H1 (cell line): ENCODE data around the gene TXNDC11. TPM values are rescaled to one million over a fixed set of nuclear protein-coding genes. Genes with fewer than 3 reads are reported as not detected.

Experiments used
- CTCF ChIA-PET: fragments of 300-600 bp; sonication (Branson Sonifier 250); formaldehyde crosslinking; loops from one replicate; lab custom pipeline; 2021; ENCODE audit not compliant: partially characterized antibody; lab: Charles Lee
- POLR2A ChIA-PET: fragments of 300-600 bp; sonication (Branson Sonifier 250); formaldehyde crosslinking; loops from one replicate; lab custom pipeline; 2021; ENCODE audit warnings: inconsistent platforms; ENCODE audit not compliant: partially characterized antibody; lab: Charles Lee
- DNase-seq, 2 experiments: peaks; one replicate each; pipeline versions ENCODE4 v3.0.0 to v3.0.0-alpha.2; 2010 to 2022; ENCODE audit warnings: low spot score in 2 of 2, low read depth in 1 of 2, mixed read lengths in 1 of 2
- FAIRE-seq: peaks from 2 replicates; lab custom pipeline; 2011; peaks lifted over from hg19 to GRCh38; lab: Jason Lieb, UNC
- H2AFZ ChIP-seq: 2 replicates; pipeline ENCODE4 v1.8.1; 2012; ENCODE audit warnings: low read length, inconsistent platforms
- H2AK5ac ChIP-seq: 2 replicates; pipeline ENCODE4 v1.6.1; 2013; ENCODE audit warnings: low read depth, low read length
- H2BK120ac ChIP-seq: replicated peaks from 2 replicates; pipeline ENCODE3; 2013; ENCODE audit warnings: low read depth, low read length, inconsistent platforms
- H2BK12ac ChIP-seq: 2 replicates; pipeline ENCODE4 v1.6.1; 2013; ENCODE audit warnings: low read depth, low read length
- H2BK15ac ChIP-seq: 2 replicates; pipeline ENCODE4 v1.6.1; 2013; ENCODE audit warnings: low read length
- H2BK20ac ChIP-seq: 2 replicates; pipeline ENCODE4 v1.6.1; 2013; ENCODE audit warnings: low read length
- H2BK5ac ChIP-seq: 2 replicates; pipeline ENCODE4 v1.6.1; 2013; ENCODE audit warnings: low read depth, low read length
- H3K14ac ChIP-seq: 2 replicates; pipeline ENCODE4 v1.6.1; 2013; ENCODE audit warnings: inconsistent platforms; ENCODE audit not compliant: insufficient read length
- H3K18ac ChIP-seq: 2 replicates; pipeline ENCODE4 v1.6.1; 2013; ENCODE audit warnings: low read length; ENCODE audit errors: extremely low read depth
- H3K23ac ChIP-seq: 2 replicates; pipeline ENCODE4 v1.6.1; 2013; ENCODE audit warnings: inconsistent platforms; ENCODE audit not compliant: insufficient read length
- H3K23me2 ChIP-seq: 2 replicates; pipeline ENCODE4 v1.6.1; 2013; ENCODE audit warnings: low read depth, low read length
- H3K27ac ChIP-seq: 2 replicates; pipeline ENCODE4 v1.6.1; 2011; ENCODE audit warnings: low read depth, low read length, inconsistent platforms
- H3K27me3 ChIP-seq, 4 experiments: replicated peaks in 1 of 4; 1 replicate in 1 of 4; 2 replicates in 3 of 4; pipeline versions ENCODE4 v1.6.1 to v1.8.1; 2011 to 2013; ENCODE audit warnings: low read length in 3 of 4, mild to moderate bottlenecking in 3 of 4, inconsistent platforms in 2 of 4, mixed read lengths in 2 of 4, moderate library complexity in 1 of 4; ENCODE audit not compliant: control insufficient read depth in 3 of 4, insufficient read depth in 3 of 4; ENCODE audit errors: extremely low read depth in 1 of 4
- H3K36me3 ChIP-seq, 4 experiments: 2 replicates each; pipeline versions ENCODE4 v1.6.1 to v1.8.1; 2011 to 2013; ENCODE audit warnings: mild to moderate bottlenecking in 4 of 4, low read length in 3 of 4, moderate library complexity in 2 of 4, control low read depth in 1 of 4, inconsistent platforms in 1 of 4; ENCODE audit not compliant: insufficient read depth in 4 of 4, control insufficient read depth in 2 of 4
- H3K4ac ChIP-seq: replicated peaks from 2 replicates; pipeline ENCODE3; 2013; ENCODE audit warnings: low read length, low read depth, mixed read lengths, inconsistent platforms; ENCODE audit not compliant: insufficient read length
- H3K4me1 ChIP-seq, 4 experiments: replicated peaks in 1 of 4; 1 replicate in 1 of 4; 2 replicates in 3 of 4; pipeline versions ENCODE4 v1.6.1 to v1.8.1; 2011 to 2013; ENCODE audit warnings: low read length in 3 of 4, inconsistent platforms in 2 of 4, mixed read lengths in 1 of 4; ENCODE audit not compliant: insufficient read depth in 4 of 4, control insufficient read depth in 3 of 4
- H3K4me2 ChIP-seq, 2 experiments: 2 replicates each; pipeline versions ENCODE4 v1.6.1 to v1.8.1; 2011 to 2013; ENCODE audit warnings: low read depth in 2 of 2, low read length in 2 of 2, control low read depth in 1 of 2, inconsistent platforms in 1 of 2, mild to moderate bottlenecking in 1 of 2; ENCODE audit not compliant: insufficient read depth in 1 of 2
- H3K4me3 ChIP-seq, 4 experiments: fragments of 200-600, 300-600 bp in 1 of 4; sonication (generic), shearing (Covaris generic), sonication (Bioruptor Twin) in 1 of 4; 2 replicates each; pipeline versions ENCODE4 v1.5.1 to v1.8.1; 2011 to 2016; ENCODE audit warnings: low read length in 4 of 4, low read depth in 3 of 4, control low read depth in 2 of 4, inconsistent platforms in 2 of 4, mild to moderate bottlenecking in 2 of 4, mixed read lengths in 1 of 4, moderate library complexity in 1 of 4; ENCODE audit not compliant: insufficient read depth in 2 of 4; ENCODE audit errors: extremely low read depth in 1 of 4
- H3K56ac ChIP-seq: replicated peaks from 2 replicates; pipeline ENCODE3; 2013; ENCODE audit warnings: low read depth, mild to moderate bottlenecking, mixed read lengths, low read length, inconsistent platforms; ENCODE audit not compliant: insufficient read length
- H3K79me1 ChIP-seq: 2 replicates; pipeline ENCODE4 v1.6.1; 2013; ENCODE audit warnings: low read depth, low read length, control low read depth
- H3K79me2 ChIP-seq, 2 experiments: 2 replicates each; pipeline versions ENCODE4 v1.6.1 to v1.8.1; 2012 to 2013; ENCODE audit warnings: low read length in 2 of 2, mild to moderate bottlenecking in 2 of 2, inconsistent platforms in 1 of 2; ENCODE audit not compliant: insufficient read depth in 2 of 2, control insufficient read depth in 1 of 2
- H3K9ac ChIP-seq, 4 experiments: replicated peaks in 1 of 4; 1 replicate in 1 of 4; 2 replicates in 3 of 4; pipeline versions ENCODE4 v1.6.1 to v1.8.1; 2011 to 2013; ENCODE audit warnings: low read depth in 3 of 4, low read length in 3 of 4, control low read depth in 2 of 4, mild to moderate bottlenecking in 2 of 4, moderate library complexity in 2 of 4, inconsistent platforms in 1 of 4; ENCODE audit errors: extremely low read depth in 1 of 4
- H3K9me3 ChIP-seq, 2 experiments: 2 replicates each; pipeline versions ENCODE4 v1.6.1 to v1.8.1; 2012 to 2013; ENCODE audit warnings: mild to moderate bottlenecking in 2 of 2, moderate library complexity in 2 of 2, control low read depth in 1 of 2, inconsistent platforms in 1 of 2, low read depth in 1 of 2, low read length in 1 of 2, mixed read lengths in 1 of 2; ENCODE audit not compliant: insufficient read depth in 2 of 2
- H4K20me1 ChIP-seq, 2 experiments: replicated peaks in 1 of 2; 2 replicates each; pipeline versions ENCODE3 to v1.8.1; 2011 to 2013; ENCODE audit warnings: inconsistent platforms in 2 of 2, low read length in 2 of 2, mild to moderate bottlenecking in 1 of 2; ENCODE audit not compliant: insufficient read depth in 2 of 2, control insufficient read depth in 1 of 2
- H4K5ac ChIP-seq: 2 replicates; pipeline ENCODE4 v1.6.1; 2013; ENCODE audit warnings: low read length, low read depth, mixed read lengths, inconsistent platforms; ENCODE audit not compliant: insufficient read length
- H4K8ac ChIP-seq: 2 replicates; pipeline ENCODE4 v1.8.0; 2013; ENCODE audit warnings: mild to moderate bottlenecking, moderate library complexity, low read length, inconsistent platforms; ENCODE audit not compliant: insufficient read depth; ENCODE audit errors: extremely low read depth
- H4K91ac ChIP-seq: replicated peaks from 2 replicates; pipeline ENCODE3; 2013; ENCODE audit warnings: low read length, mixed read lengths, inconsistent platforms; ENCODE audit not compliant: insufficient read length
- CBX8 ChIP-seq: fragments of 300-800, 300-1000 bp; sonication (generic); IDR thresholded peaks from 2 replicates; pipeline ENCODE4 v1.7.1; 2016; ENCODE audit warnings: low read depth, low read length, borderline replicate concordance
- CEBPB ChIP-seq: IDR thresholded peaks from 2 replicates; pipeline ENCODE4 v1.6.1; 2012; ENCODE audit warnings: low read depth, low read length
- FOSL1 ChIP-seq: IDR thresholded peaks from 2 replicates; pipeline ENCODE4 v1.6.1; 2011; ENCODE audit warnings: mild to moderate bottlenecking, low read depth, low read length, moderate library complexity; ENCODE audit not compliant: insufficient read depth
- HDAC2 ChIP-seq, 2 experiments: fragments of 300-600 bp in 1 of 2; sonication (generic) in 1 of 2; IDR thresholded peaks; 2 replicates each; pipeline ENCODE4 v1.6.1; 2011 to 2012; ENCODE audit warnings: low read depth in 2 of 2, low read length in 2 of 2, mild to moderate bottlenecking in 2 of 2, moderate library complexity in 2 of 2, borderline replicate concordance in 1 of 2, inconsistent platforms in 1 of 2
- JUN ChIP-seq: IDR thresholded peaks from 2 replicates; pipeline ENCODE4 v1.6.1; 2011; ENCODE audit warnings: low read depth, mild to moderate bottlenecking, improper control_type of control experiment, low read length
- NANOG ChIP-seq: IDR thresholded peaks from 2 replicates; pipeline ENCODE4 v1.6.1; 2011; ENCODE audit warnings: low read length, low read depth, mild to moderate bottlenecking, inconsistent platforms; ENCODE audit not compliant: insufficient read depth, poor library complexity, severe bottlenecking
- RXRA ChIP-seq: IDR thresholded peaks from 2 replicates; pipeline ENCODE4 v1.6.1; 2011; ENCODE audit warnings: low read depth, mild to moderate bottlenecking, low read length, moderate library complexity; ENCODE audit not compliant: insufficient read depth
- TEAD4 ChIP-seq: IDR thresholded peaks from 2 replicates; pipeline ENCODE4 v1.6.1; 2012; ENCODE audit warnings: low read depth, low read length, inconsistent platforms, mixed read lengths
- WGBS, 2 experiments: shearing (Covaris generic) in 1 of 2; methylation state at CpG; one replicate each; pipeline versions ENCODE4 v1.1.6 to v1.1.7; 2013 to 2015; ENCODE audit warnings: low lambda C conversion rate in 2 of 2, mixed read lengths in 2 of 2, inconsistent platforms in 1 of 2, low coverage in 1 of 2, missing lambda C conversion rate in 1 of 2; ENCODE audit not compliant: insufficient replicate concordance in 2 of 2, insufficient coverage in 1 of 2, insufficient read length in 1 of 2; ENCODE audit errors: extremely low coverage in 1 of 2, missing lambda C conversion rate in 1 of 2; 5-methylcytosine and 5-hydroxymethylcytosine counted together
- polyA plus RNA-seq, 7 experiments: library from polyadenylated mRNA; depleted of rRNA in 3 of 7; stranded (reverse) in 5 of 7; unstranded in 2 of 7; fragments of >200 nt in 5 of 7; fragments of 200-250 nt in 2 of 7; gene quantifications; 1 replicate in 5 of 7; 2 replicates in 1 of 7; 4 replicates in 1 of 7; pipeline versions ENCODE4 v1.2.1 to v1.2.3, GENCODE V29; 2011 to 2013; ENCODE audit warnings: missing spikeins in 2 of 7, mixed read lengths in 2 of 7
- total RNA-seq: library from RNA; stranded (reverse); fragmentation: NEBNext Ultra II Directional; extraction: Animal tissue kit (Norgen Biotek cat#: 25700); gene quantifications from 2 replicates; pipeline ENCODE4 v1.2.1, GENCODE V29; 2021
- TF ChIP-seq, protein P1 (sequence below): IDR thresholded peaks from 2 replicates; pipeline ENCODE4 v1.6.1; 2012; ENCODE audit warnings: low read length, inconsistent platforms

The TXNDC11 gene
- total and polyA plus RNA-seq, 2 of the 8 experiments (the other 6 are each of a cell fraction or from before 2014, with no cell fraction given): 13.5 to 13.8 TPM

DNA sequence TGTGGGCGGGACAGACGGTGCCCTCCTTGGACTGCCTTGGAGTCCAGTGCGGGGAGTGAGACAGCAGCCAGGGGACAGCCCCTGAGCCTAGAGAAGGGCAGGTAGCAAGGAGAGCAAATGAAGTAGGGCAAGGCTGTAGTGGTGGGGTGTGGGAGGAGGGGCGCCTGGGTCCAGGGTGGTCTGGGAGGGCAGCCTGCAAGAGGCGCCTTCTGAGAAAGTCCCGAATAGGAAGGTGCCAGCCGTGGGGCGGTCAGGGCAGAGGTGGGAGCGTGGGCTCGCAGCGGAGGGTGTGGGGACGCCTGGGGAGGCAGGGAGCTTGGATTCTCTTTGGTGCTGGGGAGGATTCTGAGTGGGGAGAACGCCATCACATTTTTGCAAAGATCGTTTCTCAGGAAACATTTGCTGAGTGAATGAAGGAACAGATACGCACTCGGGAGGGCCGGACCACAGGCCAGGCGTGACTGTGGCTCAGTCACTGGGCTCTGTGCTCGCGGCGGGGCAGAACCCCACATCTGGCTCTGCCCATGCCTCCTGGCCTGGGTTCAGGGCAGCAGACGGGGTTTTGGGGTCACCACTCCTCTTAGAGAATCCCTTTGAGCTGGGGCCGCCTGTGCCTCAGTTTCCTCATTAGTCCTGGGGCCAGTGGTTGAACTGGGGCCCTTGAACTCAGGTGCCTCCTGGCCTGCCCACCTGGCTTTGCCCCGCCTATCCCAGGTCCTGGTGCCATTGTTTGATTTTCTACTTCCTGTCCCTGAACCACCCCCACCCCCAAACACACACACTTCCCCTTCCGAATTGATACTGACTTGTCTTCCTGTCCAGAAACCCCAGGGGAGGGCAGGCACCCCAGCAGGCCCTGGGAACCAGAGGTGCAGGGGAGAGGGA is 70.2 kb downstream of the TXNDC11 start:
- Histone ChIP-seq H2BK120ac (no peak overlapping the region), H3K36me3 (peaks cover 3 to 17% (median 14%) of the 10 kb centered on the region in 4 experiments; a peak in 6 of 8 replicates), H4K91ac (no peak overlapping the region), H3K9me3 (no peaks in the 10 kb centered on the region), H3K4me2 (no peak overlapping the region), H3K27me3 (peaks cover 0 to 2% (median 0%) of the 10 kb centered on the region in 4 experiments; a peak in 2 of 7 replicates), H2BK20ac (no peak overlapping the region), H3K27ac (no peak overlapping the region), H2AK5ac (0 out of 2 replicates have a peak overlapping the region, but pooled peaks have one; percentile 72), H3K4me1 (peaks cover 5 to 31% (median 22%) of the 10 kb centered on the region in 4 experiments), H3K18ac (no peak overlapping the region), H2AFZ (no peak overlapping the region), H3K56ac (no peak overlapping the region), H2BK5ac (peak overlapping the region; percentile 78), H3K79me1 (peaks cover 30% of the 10 kb centered on the region), H3K23ac (no peak overlapping the region), H3K23me2 (peaks cover 5% of the 10 kb centered on the region; the same call in 1 of the 2 replicates), H2BK12ac (no peak overlapping the region), H4K20me1 (peaks cover 34 to 69% of the 10 kb centered on the region in 2 experiments), H3K9ac (no peak overlapping the region; a peak in 1 of 7 replicates), H4K8ac (peak overlapping the region; percentile 57), H3K14ac (no peak overlapping the region), H3K4ac (no peak overlapping the region), H3K79me2 (peaks cover 14 to 64% of the 10 kb centered on the region in 2 experiments), H2BK15ac (no peak overlapping the region), H4K5ac (no peak overlapping the region), H3K4me3 (no peak overlapping the region)
- FAIRE-seq: no peak
- POLR2A ChIA-PET: interaction anchor here (0.6 to 2.0 kb wide), 4 partner anchors 10 to 177 kb away, joined by 3 to 6 read pairs (median 3); no protein-coding TSS in a partner anchor
- WGBS, 2 experiments: 96% methylated on average over 22 of the region's 25 CpGs; no CpG with 5 or more reads in 1 of the 2 experiments
- no peak for DNase-seq
- CTCF ChIA-PET: interaction anchor here (0.8 to 1.4 kb wide), 5 partner anchors 17 to 285 kb away, joined by 3 to 4 read pairs (median 3); no protein-coding TSS in a partner anchor
- TF ChIP-seq TEAD4: no peak
- no peak for TF ChIP-seq JUN
- no peak for TF ChIP-seq HDAC2 (IDR thresholded peaks at IDR 0.05; ENCODE audit: borderline replicate concordance in 1 of 2, low read depth in 2 of 2, low read length in 2 of 2)
- TF ChIP-seq, protein P1, sequence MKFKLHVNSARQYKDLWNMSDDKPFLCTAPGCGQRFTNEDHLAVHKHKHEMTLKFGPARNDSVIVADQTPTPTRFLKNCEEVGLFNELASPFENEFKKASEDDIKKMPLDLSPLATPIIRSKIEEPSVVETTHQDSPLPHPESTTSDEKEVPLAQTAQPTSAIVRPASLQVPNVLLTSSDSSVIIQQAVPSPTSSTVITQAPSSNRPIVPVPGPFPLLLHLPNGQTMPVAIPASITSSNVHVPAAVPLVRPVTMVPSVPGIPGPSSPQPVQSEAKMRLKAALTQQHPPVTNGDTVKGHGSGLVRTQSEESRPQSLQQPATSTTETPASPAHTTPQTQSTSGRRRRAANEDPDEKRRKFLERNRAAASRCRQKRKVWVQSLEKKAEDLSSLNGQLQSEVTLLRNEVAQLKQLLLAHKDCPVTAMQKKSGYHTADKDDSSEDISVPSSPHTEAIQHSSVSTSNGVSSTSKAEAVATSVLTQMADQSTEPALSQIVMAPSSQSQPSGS: no peak
- TF ChIP-seq RXRA: no peak
- TF ChIP-seq CEBPB: no peak
- TF ChIP-seq FOSL1: no peak
- no peak for TF ChIP-seq CBX8
- no peak for TF ChIP-seq NANOG
